ENCODE measurements around the gene ZMYND12.
"Not testable (repeated sequence)": the region's sequence is repeated elsewhere in the genome, so short reads cannot be mapped to it uniquely, and the experiment has no call there.

The ZMYND12 gene, protein sequence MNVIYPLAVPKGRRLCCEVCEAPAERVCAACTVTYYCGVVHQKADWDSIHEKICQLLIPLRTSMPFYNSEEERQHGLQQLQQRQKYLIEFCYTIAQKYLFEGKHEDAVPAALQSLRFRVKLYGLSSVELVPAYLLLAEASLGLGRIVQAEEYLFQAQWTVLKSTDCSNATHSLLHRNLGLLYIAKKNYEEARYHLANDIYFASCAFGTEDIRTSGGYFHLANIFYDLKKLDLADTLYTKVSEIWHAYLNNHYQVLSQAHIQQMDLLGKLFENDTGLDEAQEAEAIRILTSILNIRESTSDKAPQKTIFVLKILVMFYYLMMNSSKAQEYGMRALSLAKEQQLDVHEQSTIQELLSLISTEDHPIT

DNA sequence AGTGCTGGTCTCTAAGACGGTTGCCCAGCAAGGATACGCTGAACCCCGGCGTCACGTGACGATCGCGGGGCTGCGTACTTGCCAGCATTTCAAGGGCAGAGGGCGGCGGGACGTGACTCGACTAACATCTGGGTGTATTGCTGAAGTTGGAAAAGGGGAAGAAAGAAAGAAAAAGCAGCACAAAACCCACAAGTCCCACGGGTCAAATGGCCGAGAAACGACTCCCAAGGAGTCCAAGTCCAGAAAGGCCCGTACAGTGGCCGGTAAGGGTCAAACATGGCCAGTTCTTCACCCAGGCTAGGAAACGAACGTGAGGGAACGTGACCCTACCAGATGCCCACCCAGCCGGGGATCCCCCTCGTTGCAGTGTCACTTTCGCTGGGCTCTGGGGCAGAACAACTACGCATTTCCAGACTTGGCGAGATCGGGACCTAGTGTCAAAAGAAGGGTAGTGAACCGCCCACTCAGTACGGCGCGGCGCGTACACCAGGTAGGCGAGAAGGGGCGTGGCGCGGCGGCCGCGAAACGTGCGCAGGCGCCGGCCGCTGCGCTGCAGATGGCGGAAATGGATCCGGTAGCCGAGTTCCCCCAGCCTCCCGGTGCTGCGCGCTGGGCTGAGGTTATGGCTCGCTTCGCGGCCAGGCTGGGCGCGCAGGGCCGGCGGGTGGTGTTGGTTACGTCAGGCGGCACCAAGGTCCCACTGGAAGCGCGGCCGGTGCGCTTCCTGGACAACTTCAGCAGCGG lies at the start of gene ZMYND12, which contains the start of gene PPCS:
Gene ZMYND12, minus strand, starts transcription at position 13 of the 744 bp plus-strand sequence. CDS start 25 bp downstream, outside the sequence.
Gene PPCS, plus strand, starts transcription at position 534 of the 744 bp plus-strand sequence. Its CDS starts 23 bp downstream, at position 557.
- peak; percentile 90 for DNase-seq (ENCODE audit: low read depth)

DNA sequence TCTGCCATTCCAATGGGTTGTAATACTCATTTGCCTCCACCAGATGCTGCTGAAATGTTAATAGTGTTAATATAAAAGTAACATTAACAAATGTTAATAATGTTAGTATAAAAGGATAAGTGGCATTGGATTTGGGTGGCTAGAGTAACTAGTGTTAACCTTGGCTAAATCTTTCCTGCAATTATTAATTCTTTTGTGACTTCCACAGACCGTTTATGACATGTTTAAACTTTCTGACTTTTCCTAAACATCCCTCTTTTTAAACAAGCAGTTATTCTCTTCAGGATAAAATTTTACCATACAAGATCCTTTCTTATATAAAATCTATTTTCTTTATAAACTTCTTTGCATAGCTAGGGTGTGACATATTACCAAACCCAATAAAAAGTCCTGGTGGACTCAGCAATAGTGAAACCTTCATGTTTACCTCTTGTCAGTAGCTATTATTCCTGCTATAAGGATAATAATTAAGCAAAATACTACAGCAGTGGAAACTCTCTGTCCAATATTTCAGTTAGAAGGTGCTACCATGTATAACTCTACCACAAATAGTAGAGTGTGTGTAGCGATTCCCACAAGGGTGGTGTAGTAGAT lies 48.8 kb upstream of the ZMYND12 start:
- DNase-seq (ENCODE audit: low read depth): no peak

DNA sequence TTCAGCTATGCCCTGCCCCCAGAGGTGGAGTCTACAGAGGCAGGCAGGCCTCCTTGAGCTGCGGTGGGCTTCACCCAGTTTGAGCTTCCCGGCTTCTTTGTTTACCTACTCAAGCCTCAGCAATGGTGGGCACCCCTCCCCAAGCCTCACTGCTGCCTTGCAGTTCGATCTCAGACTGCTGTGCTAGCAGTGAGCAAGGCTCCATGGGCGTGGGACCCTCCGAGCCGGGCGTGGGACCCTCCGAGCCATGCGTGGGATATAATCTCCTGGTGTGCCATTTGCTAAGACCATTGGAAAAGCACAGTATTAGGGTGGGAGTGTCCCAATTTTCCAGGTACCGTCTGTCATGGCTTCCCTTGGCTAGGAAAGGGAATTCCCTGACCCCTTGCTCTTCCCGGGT lies 46.2 kb upstream of the ZMYND12 start:
- DNase-seq (ENCODE audit: low read depth): not testable (repeated sequence)

DNA sequence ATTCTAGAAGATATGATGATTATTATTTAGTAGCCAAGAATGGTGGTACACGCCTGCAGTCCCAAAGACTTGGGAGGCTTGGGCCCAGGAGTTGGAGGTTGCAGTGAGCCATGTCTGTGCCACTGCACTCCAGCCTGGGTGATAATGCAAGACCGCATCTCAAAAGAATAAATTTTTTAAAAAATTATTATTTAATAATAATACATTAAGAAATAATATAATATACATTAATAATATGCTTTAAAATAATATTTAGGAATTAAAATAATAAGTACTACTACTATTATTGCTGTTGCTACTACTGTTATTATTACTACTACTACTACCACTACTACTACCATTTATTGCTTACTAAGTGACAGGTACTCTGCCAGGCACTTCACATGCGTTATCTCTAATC lies 34.4 kb upstream of the ZMYND12 start:
- DNase-seq (ENCODE audit: low read depth): no peak

DNA sequence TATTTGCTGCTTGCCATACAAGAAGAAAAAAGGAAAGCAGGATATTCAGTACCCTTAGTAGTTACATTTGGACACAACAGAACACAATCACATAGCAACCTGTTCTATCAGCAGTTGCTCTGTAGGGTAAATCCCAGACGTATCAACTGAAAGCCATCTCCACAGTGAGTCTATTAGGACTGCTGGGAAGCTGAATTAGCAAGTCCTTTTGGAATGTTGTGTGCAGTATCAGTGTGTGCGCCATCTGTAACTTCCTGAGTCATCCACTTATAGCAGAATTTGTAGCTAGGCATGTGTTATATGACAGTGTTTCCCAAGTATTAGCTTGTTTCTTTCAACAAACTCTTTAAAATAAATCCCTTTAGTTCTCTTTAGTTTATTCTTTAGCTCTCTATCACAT lies 28.6 kb upstream of the ZMYND12 start:
- peak; percentile 91 for DNase-seq (ENCODE audit: low read depth)

DNA sequence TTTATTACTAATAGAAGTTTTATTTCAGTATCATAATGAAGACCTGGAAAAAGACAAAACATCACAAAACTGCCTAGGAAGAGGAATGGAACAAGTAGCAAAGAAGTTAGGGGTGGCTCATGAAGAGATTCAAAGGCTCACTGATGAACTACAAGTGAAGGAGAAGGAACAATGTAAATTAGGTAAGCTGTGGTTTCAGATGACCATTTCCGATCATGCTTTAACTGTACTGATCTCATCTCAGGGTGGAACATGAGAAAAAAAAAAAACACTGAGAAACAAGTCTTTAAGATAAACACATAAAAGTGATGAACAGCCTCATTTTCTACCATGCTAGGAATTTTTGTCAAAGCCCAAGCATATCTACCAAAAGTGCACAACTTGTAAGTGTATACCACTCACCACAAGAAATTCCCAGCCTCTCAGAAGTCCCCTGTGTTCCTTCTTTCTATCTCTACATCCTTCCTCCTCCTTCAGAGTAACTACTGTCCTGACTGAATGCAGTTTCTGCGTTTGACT lies 26.9 kb upstream of the ZMYND12 start:
- peak; percentile 4 for DNase-seq (ENCODE audit: low read depth)

DNA sequence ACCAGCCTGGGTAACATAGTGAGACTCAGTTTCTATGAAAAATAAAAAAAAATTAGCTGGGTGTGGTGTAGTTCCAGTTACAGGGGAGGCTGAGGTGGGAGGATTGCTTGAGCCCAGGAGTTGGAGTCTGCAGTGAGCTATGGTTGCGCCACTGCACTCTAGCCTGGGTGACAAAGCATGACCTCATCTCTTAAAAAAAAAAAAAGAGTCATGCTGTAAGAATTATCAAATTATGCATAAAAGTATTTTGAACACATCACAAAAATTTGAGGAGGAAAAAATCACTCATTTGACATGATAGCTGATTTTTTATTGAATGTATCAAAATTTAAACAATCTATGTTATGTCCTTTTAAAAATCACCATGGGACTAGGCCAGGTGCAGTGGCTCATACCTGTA lies 25.1 kb upstream of the ZMYND12 start:
- DNase-seq (ENCODE audit: low read depth): peak; percentile 11

DNA sequence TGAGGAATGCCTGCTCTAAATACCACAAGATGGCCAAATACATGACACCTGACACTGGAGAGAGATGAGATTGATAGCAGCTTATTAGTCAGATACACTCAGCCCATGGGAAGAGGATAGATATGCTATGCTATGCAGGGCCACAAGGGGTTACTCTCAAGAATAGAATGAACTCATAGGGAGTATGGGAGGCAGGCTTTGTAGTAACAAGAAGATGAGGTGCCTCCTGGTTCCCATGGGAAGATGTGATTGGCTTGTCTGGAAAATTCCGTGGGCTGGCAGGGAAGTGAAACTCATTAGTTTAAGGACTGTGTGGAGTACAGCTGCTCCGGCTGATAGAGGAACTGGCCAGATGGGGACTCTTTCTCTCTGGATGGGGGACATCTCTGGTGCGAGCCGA lies 23.8 kb upstream of the ZMYND12 start:
- peak; percentile 41 for DNase-seq (ENCODE audit: low read depth)

DNA sequence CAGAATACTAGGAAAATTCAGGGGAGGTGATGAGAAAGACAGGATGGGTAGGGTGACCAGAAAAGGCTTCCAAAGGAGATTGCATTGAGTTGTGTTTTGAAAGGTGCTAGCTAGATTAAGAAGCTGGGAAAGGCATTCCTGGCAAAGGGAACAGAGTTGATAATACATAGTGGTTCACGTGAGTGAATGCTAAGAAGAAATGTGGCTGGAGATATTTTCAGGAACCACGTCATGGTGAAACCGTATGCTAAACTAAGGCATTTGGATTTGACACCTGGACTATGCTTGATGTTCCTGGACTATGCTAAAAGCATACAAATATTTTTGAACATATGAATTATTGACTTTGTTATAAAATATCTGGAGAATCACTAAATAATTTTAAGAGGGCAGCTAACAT lies 22.0 kb upstream of the ZMYND12 start:
- DNase-seq (ENCODE audit: low read depth): no peak

DNA sequence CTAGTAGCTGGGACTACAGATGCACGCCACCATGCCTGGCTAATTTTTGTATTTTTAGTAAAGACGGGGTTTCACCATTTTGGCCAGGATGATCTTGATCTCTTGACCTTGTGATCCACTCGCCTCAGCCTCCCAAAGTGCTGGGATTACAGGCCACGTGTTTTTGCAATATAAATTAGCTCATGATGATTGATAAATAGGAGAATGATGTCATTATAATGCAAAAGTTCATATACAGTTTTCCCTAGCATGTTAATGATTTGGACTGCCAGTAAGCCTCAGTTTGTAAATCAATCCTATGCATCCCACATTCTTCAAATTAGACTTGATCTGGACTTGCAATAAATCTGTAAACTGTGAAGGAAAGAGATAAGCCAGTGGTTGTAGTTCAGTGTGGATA lies 21.5 kb upstream of the ZMYND12 start:
- DNase-seq (ENCODE audit: low read depth): not testable (repeated sequence)

DNA sequence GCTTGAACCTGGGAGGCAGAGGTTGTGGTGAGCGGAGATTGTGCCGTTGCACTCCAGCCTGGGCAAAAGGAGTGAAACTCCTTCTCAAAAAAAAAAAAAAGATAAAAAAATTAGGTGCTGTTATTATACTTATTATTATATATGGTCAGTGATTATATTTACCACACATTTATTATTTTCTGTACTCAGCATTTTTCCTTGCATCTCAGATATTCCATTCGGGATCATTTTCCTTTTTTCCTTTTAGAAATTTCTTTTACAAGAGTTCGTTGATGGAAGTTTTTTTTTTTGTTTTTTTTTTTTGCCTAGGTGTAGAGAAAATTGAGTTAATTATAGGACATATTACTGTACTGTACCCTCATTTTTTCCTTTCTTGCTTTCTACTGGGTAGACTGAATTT lies 20.8 kb upstream of the ZMYND12 start:
- no peak for DNase-seq (ENCODE audit: low read depth)

DNA sequence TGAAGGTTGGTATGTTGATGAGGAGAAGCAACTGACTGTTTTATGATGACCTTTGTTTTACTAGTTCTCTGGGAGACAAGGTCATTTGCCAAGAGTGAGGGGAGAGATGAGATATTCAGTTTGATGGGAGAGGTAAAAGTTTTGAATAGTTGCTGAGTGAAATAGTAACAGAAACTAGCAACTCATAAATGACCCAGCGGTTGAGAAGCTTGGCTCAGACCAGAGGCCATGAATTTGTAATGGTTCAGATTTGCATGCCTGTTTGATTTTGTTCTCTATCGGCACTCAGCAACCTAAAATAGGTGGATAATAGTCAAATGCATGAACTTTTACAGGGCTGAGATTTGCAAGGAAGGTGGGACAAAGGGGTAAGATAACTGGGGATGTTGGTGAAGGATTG lies 13.9 kb upstream of the ZMYND12 start:
- DNase-seq (ENCODE audit: low read depth): no peak

DNA sequence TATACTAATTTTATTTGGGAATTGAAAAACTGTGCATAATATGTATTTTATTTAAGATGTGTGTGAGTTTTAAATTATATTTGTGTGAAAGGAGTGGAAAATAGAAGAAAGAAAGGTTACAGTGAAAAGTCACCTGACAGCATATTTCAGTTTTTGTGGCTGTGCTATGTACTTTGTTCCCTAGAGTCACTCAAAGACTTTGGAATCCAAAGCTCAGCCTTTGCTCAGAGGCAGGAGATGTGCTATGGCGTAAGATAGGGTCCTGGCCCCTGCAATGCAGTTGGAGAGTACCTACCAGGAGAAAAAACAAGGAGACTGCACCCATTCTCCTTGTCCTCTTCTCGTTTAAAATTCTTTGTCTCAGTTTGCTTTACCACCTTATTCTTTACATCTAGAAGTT lies 10.2 kb upstream of the ZMYND12 start:
- no peak for DNase-seq (ENCODE audit: low read depth)

DNA sequence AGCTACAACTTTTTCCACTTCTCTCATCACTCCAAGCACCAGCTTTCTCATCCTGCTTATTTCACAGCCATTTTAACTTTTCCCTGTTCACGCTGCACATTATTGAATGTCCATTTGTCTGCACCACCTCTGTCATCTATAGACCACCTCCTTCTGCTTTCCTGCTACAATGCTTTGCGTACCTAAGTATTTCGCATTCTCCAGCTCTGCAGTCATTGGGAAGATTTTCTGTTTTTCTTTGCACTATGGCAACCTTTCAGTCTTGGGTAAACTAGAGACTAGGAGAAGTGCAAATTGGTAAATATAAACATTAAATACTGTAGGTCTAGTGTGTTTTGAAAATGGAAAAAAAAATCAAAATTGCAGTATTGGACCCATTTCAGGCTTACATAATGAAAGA lies 8.1 kb upstream of the ZMYND12 start:
- no peak for DNase-seq (ENCODE audit: low read depth)

DNA sequence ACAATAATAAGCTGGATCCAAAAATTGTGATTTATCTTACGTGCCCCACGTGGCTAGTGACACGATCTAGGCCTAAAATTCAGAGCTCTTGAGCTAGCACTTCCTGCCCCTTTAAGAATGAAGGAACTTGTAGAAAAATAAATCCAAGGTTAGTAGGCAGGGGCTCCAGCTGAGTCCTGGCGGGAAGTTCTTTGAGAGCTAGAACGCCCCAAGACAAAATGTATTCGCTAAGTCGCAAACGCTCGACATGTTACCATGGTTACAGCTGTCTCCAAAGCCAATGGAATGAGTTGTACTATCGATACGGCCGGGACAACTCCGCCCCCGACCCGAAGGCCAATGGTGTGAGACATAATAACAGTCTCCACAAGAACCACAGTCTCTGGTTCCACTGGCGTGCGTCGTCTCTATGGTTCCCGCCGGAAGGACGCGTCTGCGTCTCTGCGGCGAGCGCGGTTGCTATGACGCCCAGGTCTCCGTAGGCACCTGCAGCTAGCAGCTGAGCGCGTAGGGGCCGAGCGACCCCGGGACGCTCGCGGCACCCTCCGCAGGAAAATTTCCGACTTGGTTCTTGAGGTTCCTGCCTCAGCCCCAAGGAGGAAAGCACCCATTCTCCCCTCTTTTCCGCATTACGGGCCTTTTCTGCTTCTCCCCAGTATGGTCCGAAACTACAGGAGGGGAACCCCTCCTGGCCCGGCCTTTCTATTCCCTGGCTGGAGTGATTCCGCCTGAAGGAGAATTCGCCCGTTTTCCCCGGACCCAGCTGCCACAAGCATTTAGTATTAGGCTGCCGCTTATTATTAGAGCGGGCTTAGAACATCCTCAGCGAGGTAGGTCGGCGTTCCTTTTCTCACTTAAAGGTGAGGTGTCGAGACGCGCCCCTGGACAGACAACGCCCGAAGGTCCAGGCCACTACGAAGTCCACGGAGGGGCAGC lies 7.3 kb upstream of the ZMYND12 start, which contains the start of gene CCDC30:
Gene CCDC30, plus strand, starts transcription at position 459 of the 936 bp plus-strand sequence. CDS start 17,266 bp downstream, outside the sequence.
- peak; percentile 96 for DNase-seq (ENCODE audit: low read depth)

DNA sequence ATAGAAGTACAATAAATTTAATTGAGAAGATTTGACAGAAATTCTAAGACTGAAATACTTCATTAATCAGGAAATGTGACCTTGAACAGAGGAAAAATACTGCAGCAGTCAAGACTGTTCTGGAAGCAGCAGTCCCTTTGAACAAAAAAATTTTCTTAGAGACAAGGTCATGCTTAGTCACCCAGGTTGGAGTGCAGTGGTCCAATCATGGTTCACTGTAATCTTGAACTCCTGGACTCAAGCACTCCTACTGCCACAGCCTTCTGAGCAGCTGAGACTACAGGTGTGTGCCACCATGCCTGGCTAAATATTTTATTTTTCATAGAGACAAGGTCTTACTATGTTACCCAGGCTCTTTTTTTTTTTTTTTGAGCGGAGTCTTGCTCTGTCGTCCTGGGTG lies 5.4 kb upstream of the ZMYND12 start:
- no peak for DNase-seq (ENCODE audit: low read depth)

DNA sequence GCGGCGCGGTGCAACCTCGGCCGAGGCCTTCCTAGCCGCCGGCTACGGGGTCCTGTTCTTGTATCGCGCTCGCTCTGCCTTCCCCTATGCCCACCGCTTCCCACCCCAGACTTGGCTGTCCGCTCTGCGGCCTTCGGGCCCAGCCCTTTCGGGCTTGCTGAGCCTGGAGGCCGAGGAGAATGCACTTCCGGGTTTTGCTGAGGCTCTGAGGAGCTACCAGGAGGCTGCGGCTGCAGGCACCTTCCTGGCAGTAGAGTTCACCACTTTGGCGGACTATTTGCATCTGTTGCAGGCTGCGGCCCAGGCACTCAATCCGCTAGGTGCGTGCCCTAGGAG lies 900 bp upstream of the ZMYND12 start:
- DNase-seq (ENCODE audit: low read depth): peak; percentile 63

DNA sequence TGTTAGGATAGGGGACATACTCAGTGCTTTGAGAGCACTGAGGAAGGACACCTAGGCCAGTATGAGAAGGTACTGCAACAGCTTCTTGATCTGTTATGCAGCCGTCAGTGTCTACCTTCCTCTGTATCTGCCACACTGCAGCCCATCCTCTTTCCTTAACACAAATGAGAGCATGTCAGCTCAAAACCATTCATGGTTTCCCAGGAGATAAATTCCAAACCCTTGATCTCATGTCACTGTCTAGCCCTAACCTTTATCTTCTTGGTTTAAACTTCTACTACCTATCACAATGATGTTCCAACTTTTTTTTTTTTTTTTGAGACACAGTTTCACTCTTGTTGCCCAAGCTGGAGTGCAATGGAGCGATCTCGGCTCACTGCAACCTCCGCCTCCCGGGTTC lies 1.4 kb downstream of the ZMYND12 start:
- DNase-seq (ENCODE audit: low read depth): no peak

DNA sequence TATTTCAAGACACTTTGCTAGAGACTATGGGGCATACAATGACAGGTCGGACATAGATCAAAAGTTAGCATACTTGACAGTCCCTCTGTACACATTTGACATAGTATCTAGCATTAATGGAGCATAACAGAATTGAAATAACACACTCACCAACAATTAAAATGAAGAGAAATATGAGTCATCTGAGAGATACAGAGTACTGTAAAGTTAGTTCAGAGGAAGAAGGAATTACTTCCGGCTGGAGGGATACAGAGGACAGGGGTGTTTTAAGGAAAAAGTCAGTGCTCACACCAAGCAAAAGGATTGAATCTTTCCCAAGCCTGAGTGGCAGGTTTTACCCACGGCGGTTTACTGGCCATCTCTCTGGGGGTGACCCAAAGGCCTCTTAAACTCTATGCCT lies 2.4 kb downstream of the ZMYND12 start:
- no peak for DNase-seq (ENCODE audit: low read depth)

DNA sequence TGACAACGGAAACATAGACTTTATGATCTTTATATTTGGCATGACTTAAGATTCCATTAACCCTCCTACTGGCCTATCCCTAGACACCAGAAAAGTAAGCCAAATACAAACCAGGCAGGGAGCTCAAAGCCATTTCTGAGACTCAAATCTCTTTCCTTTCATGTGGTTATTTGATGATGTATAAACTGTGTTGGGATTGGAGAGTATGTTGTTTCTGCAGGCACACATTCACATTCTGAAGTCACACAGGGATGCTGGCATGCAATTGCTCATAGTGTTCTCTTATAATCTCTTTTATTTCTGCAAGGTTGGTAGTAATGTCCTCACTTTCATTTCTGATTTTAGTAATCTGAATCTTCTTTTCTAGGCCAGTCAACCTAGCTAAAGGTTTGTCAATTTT lies 5.8 kb downstream of the ZMYND12 start:
- DNase-seq (ENCODE audit: low read depth): no peak

DNA sequence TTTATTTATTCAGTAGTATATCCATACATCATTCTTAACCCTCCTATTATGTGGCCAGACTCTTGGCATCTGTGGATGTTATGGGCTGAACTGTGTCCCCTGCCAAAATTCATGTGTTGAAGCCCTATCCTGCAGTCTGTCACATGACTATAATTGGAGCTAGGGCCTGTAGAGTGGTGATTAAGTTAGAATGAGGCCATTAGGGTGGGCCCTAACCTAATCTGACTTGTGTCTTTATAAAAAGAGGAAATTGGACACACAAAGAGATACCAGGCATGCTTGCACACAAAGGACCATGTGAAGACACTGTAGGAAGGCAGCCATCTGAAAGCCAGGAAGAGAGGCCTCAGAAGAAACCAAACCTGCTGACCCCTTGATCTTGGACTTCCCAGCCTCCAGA lies 6.6 kb downstream of the ZMYND12 start:
- DNase-seq (ENCODE audit: low read depth): no peak

DNA sequence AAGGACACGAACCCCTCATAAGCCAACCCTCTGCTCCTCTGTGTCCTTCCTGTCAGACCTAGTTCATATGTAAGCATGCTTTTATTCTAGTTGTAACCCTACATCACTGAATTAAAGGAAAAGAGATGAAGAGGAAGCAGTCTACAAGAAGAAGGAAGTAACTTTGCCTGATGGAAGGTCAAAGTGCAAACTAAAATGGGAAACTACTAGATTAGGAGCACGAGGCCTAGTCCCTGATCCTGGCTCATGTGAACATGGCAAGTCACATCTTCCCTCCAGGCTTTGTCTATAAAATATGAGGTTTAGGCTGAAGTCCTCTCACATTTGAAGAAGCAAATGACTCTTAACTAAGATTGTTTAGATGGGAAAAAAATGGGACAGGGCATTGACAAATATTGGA lies 13.2 kb downstream of the ZMYND12 start:
- no peak for DNase-seq (ENCODE audit: low read depth)
